Measurements from ENCODE around the gene RRAGC.

RRAGC gene

GRCh38 chr1:38827318-38827717, 32.3 kb downstream of the RRAGC start:
- no peak for DNase-seq (ENCODE audit: low read depth)
- H3K4me3 ChIP-seq (ENCODE audit: low read depth, low read length), result no peak overlapping the region
- TF ChIP-seq CTCF (IDR thresholded peaks at IDR 0.05; ENCODE audit: low read depth, low read length, missing control alignments), result no peak

GRCh38 chr1:38826886-38827285, 32.7 kb downstream of the RRAGC start:
- DNase-seq (ENCODE audit: low read depth), result no peak
- no peak overlapping the region for H3K4me3 ChIP-seq (ENCODE audit: low read depth, low read length)
- TF ChIP-seq CTCF (IDR thresholded peaks at IDR 0.05; ENCODE audit: low read depth, low read length, missing control alignments), result no peak

- no peak for TF ChIP-seq CTCF (IDR thresholded peaks at IDR 0.05; ENCODE audit: low read depth, low read length, missing control alignments)
- DNase-seq (ENCODE audit: low read depth), result no peak
- H3K4me3 ChIP-seq (ENCODE audit: low read depth, low read length), result no peak overlapping the region
Observed at GRCh38 chr1:38826262-38826661, 33.3 kb downstream of the RRAGC start.

GRCh38 chr1:38820860-38821259, 38.7 kb downstream of the RRAGC start:
- no peak for DNase-seq (ENCODE audit: low read depth)
- TF ChIP-seq CTCF (IDR thresholded peaks at IDR 0.05; ENCODE audit: low read depth, low read length, missing control alignments), result no peak
- H3K4me3 ChIP-seq (ENCODE audit: low read depth, low read length), result no peak overlapping the region

- no peak for DNase-seq (ENCODE audit: low read depth)
- no peak for TF ChIP-seq CTCF (IDR thresholded peaks at IDR 0.05; ENCODE audit: low read depth, low read length, missing control alignments)
- no peak overlapping the region for H3K4me3 ChIP-seq (ENCODE audit: low read depth, low read length)
Observed at GRCh38 chr1:38819516-38819915, 40.1 kb downstream of the RRAGC start.

GRCh38 chr1:38819040-38819439, 40.5 kb downstream of the RRAGC start:
- no peak overlapping the region for H3K4me3 ChIP-seq (ENCODE audit: low read depth, low read length)

More at GRCh38 chr1:38819040-38819439, 40.5 kb downstream of the RRAGC start:
- DNase-seq (ENCODE audit: low read depth), result no peak
- TF ChIP-seq CTCF (IDR thresholded peaks at IDR 0.05; ENCODE audit: low read depth, low read length, missing control alignments), result no peak
